PC-9 (cell line): ENCODE measurements around the gene RNASET2. TPM values are rescaled to one million over a fixed set of nuclear protein-coding genes. Genes with fewer than 3 reads are reported as not detected.

Experiments
- BruUV-seq: library from RNA; stranded (reverse); fragments of 400-500 nt; replicated peaks from 2 replicates; lab custom pipeline; 2021; lab: Mats Ljungman, UMichigan
- CTCF ChIA-PET: fragments of 300-600 bp; sonication (Branson Sonifier 250); formaldehyde crosslinking; loops from one replicate; lab custom pipeline; 2022; ENCODE audit warnings: antibody characterized with exemption; lab: Charles Lee
- POLR2A ChIA-PET: fragments of 300-600 bp; sonication (Branson Sonifier 250); formaldehyde crosslinking; loops from one replicate; lab custom pipeline; 2022; ENCODE audit warnings: antibody characterized with exemption; ENCODE audit not compliant: unreplicated experiment; lab: Charles Lee
- DNase-seq, 2 experiments: peaks; one replicate each; pipeline versions ENCODE4 v3.0.0 to v3.0.0-alpha.2; 2015 to 2022; ENCODE audit warnings: mixed read lengths in 1 of 2
- H2AFZ ChIP-seq: fragments of 200-600 bp; sonication (generic); 2 replicates; pipeline ENCODE4 v1.8.1; 2017; ENCODE audit warnings: antibody characterized with exemption
- H3F3A ChIP-seq: fragments of 200-600 bp; sonication (generic); 2 replicates; pipeline ENCODE4 v1.8.1; 2017; ENCODE audit warnings: antibody characterized with exemption, mild to moderate bottlenecking, low read depth; ENCODE audit not compliant: insufficient read depth
- H3K27ac ChIP-seq: fragments of 200-600 bp; sonication (generic); 2 replicates; pipeline ENCODE4 v1.6.1; 2016; ENCODE audit warnings: mixed run types
- H3K27me3 ChIP-seq: fragments of 200-600 bp; sonication (generic); 2 replicates; pipeline ENCODE4 v1.6.1; 2016; ENCODE audit warnings: low read depth, mixed run types; ENCODE audit not compliant: insufficient read depth
- H3K36me3 ChIP-seq: fragments of 200-600 bp; sonication (generic); 2 replicates; pipeline ENCODE4 v1.6.1; 2016; ENCODE audit warnings: low read depth, mixed run types
- H3K4me1 ChIP-seq: fragments of 200-600 bp; sonication (generic); replicated peaks from 2 replicates; pipeline ENCODE4 v1.6.1; 2016; ENCODE audit warnings: mixed run types; ENCODE audit not compliant: insufficient read depth
- H3K4me2 ChIP-seq: fragments of 200-600 bp; sonication (generic); 2 replicates; pipeline ENCODE4 v1.6.1; 2017; ENCODE audit warnings: mixed run types
- H3K4me3 ChIP-seq: fragments of 200-600 bp; sonication (generic); 2 replicates; pipeline ENCODE4 v1.6.1; 2016; ENCODE audit warnings: mixed run types
- H3K79me2 ChIP-seq: fragments of 200-600 bp; sonication (generic); 2 replicates; pipeline ENCODE4 v1.6.1; 2017; ENCODE audit warnings: low read depth, mixed run types
- H3K9me2 ChIP-seq: fragments of 200-600 bp; sonication (generic); 2 replicates; pipeline ENCODE4 v1.8.1; 2017; ENCODE audit warnings: mild to moderate bottlenecking; ENCODE audit not compliant: insufficient read depth
- H3K9me3 ChIP-seq: fragments of 200-600 bp; sonication (generic); 2 replicates; pipeline ENCODE4 v1.8.1; 2016; ENCODE audit warnings: low read depth; ENCODE audit not compliant: insufficient read depth
- H4K20me1 ChIP-seq: fragments of 200-600 bp; sonication (generic); 2 replicates; pipeline ENCODE4 v1.8.1; 2017; ENCODE audit not compliant: insufficient read depth
- EZH2 ChIP-seq: fragments of 200-600 bp; sonication (generic); IDR thresholded peaks from 2 replicates; pipeline ENCODE4 v1.8.0; 2017; ENCODE audit warnings: antibody characterized with exemption, low read depth
- intact Hi-C: fragments of 100-400 bp; cut with micrococcal nuclease; formaldehyde crosslinking; loops from one replicate; pipeline ENCODE4 v1.10.0; 2022; ENCODE audit not compliant: unreplicated experiment
- total RNA-seq: library from RNA; stranded (reverse); gene quantifications from 2 replicates; pipeline ENCODE4 v1.2.3, GENCODE V29; 2021
- TF ChIP-seq, protein P1 (sequence below): fragments of 200-600 bp; sonication (generic); conservative IDR thresholded peaks from 2 replicates; pipeline ENCODE4 v1.6.1; 2017; ENCODE audit warnings: mixed run types, antibody characterized with exemption, mild to moderate bottlenecking, moderate library complexity

The RNASET2 gene
- total RNA-seq, 1 experiment from 2014 or later, result 16.3 TPM

DNA sequence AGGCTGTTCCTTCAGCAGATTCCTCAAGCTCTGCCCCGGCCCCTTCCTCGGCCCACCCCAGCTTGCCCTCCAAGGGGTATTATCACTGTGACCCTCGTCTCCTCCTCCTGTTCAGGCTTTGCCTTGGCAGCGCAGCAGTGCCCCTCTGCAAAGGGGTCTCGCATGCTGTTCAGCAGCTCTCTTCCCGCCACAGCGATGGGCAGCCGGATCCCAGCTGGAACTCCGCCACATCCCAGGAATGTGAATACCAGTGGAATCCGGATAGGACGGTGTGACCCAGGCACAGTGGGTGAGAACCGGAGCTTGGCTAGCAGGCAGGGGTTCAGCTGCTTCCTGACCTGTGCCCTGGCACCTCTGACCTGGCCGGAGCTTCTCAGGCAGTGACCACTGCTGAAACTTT is 52.9 kb downstream of the RNASET2 start:
- Histone ChIP-seq H3K9me3 (no peaks in the 10 kb centered on the region), H3K4me1 (no peaks in the 10 kb centered on the region), H3K9me2 (no peaks in the 10 kb centered on the region), H3K27ac (no peak overlapping the region), H3F3A (no peaks in the 10 kb centered on the region), H2AFZ (no peak overlapping the region), H3K4me3 (no peak overlapping the region), H3K27me3 (no peaks in the 10 kb centered on the region), H3K79me2 (no peaks in the 10 kb centered on the region), H3K4me2 (no peak overlapping the region), H4K20me1 (no peaks in the 10 kb centered on the region), H3K36me3 (no peaks in the 10 kb centered on the region)
- TF ChIP-seq EZH2, result no peak
- TF ChIP-seq, protein P1, sequence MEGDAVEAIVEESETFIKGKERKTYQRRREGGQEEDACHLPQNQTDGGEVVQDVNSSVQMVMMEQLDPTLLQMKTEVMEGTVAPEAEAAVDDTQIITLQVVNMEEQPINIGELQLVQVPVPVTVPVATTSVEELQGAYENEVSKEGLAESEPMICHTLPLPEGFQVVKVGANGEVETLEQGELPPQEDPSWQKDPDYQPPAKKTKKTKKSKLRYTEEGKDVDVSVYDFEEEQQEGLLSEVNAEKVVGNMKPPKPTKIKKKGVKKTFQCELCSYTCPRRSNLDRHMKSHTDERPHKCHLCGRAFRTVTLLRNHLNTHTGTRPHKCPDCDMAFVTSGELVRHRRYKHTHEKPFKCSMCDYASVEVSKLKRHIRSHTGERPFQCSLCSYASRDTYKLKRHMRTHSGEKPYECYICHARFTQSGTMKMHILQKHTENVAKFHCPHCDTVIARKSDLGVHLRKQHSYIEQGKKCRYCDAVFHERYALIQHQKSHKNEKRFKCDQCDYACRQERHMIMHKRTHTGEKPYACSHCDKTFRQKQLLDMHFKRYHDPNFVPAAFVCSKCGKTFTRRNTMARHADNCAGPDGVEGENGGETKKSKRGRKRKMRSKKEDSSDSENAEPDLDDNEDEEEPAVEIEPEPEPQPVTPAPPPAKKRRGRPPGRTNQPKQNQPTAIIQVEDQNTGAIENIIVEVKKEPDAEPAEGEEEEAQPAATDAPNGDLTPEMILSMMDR, result no peak
- BruUV-seq, result no TSS peak
- ChIA-PET CTCF (no interaction called here), POLR2A (no interaction called here)
- intact Hi-C loops, result no loop called here
- no peak for DNase-seq

DNA sequence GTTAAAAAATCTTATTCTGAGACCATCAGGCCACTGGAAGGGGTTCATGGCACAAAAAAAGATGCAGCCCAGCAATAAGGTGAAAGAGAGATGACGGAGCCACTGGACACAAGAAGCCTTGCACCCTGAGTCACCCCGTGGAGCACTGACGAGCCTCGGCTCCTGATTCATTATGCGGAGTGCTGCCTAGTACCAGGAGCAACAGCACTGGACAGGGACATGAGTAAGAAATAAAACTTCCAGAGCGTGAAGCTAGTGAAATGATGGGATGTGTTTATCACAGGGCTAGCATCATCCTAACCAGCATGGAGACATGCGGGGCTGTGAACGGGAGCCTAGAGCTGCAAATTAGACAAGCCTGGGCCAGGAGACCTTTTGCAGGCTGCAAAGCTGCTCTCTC is 53.3 kb downstream of the RNASET2 start:
- no peak for DNase-seq
- H3K27ac ChIP-seq, result no peak overlapping the region
- no peaks in the 10 kb centered on the region for H3K9me3 ChIP-seq
- POLR2A ChIA-PET, result no interaction called here
- no peaks in the 10 kb centered on the region for H3K36me3 ChIP-seq
- no peaks in the 10 kb centered on the region for H3K9me2 ChIP-seq
- H3K4me3 ChIP-seq, result no peak overlapping the region
- no peaks in the 10 kb centered on the region for H3K27me3 ChIP-seq
- no peaks in the 10 kb centered on the region for H3K79me2 ChIP-seq
- no peak overlapping the region for H2AFZ ChIP-seq
- CTCF ChIA-PET, result no interaction called here
- BruUV-seq, result no TSS peak
- H3K4me1 ChIP-seq, result no peaks in the 10 kb centered on the region
- H4K20me1 ChIP-seq, result no peaks in the 10 kb centered on the region
- TF ChIP-seq EZH2, result no peak
- H3F3A ChIP-seq, result no peaks in the 10 kb centered on the region
- intact Hi-C loops, result no loop called here
- no peak overlapping the region for H3K4me2 ChIP-seq

DNA sequence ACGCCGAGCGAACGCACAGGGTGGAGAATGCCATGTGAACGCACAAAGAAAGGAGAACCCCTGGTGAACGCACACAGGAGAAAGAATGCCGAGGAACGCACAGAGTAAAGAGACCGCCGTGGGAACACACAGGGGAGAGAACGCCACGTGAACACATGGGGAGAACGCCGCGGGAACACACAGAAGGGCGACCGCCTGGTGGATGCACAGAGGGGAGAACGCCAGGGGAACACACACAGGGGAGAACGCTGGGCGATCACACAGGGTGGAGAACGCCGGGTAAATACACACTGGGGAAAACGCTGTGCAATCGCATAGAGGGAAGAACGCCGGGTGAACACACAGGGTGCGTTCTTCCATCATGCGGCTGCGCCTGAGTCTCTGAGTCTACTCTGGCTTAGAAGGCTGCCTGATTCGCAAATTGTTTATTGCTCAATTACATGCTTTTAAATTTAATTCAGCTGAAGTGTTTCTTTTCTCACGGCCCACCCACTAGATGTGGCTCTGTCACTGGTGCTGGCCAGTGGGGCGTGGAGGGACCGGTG is 54.1 kb downstream of the RNASET2 start:
- Histone ChIP-seq H3K36me3 (no peaks in the 10 kb centered on the region), H3K79me2 (no peaks in the 10 kb centered on the region), H3K4me3 (no peak overlapping the region), H3K4me2 (no peak overlapping the region), H3K27me3 (no peaks in the 10 kb centered on the region), H3F3A (no peaks in the 10 kb centered on the region), H3K27ac (no peak overlapping the region), H2AFZ (no peak overlapping the region), H3K4me1 (no peaks in the 10 kb centered on the region), H4K20me1 (no peaks in the 10 kb centered on the region), H3K9me3 (no peaks in the 10 kb centered on the region), H3K9me2 (no peaks in the 10 kb centered on the region)
- ChIA-PET CTCF (no interaction called here), POLR2A (no interaction called here)
- DNase-seq, result no peak
- intact Hi-C loops, result no loop called here
- no peak for TF ChIP-seq EZH2
- TF ChIP-seq, protein P1, result no peak
- BruUV-seq, result no TSS peak

DNA sequence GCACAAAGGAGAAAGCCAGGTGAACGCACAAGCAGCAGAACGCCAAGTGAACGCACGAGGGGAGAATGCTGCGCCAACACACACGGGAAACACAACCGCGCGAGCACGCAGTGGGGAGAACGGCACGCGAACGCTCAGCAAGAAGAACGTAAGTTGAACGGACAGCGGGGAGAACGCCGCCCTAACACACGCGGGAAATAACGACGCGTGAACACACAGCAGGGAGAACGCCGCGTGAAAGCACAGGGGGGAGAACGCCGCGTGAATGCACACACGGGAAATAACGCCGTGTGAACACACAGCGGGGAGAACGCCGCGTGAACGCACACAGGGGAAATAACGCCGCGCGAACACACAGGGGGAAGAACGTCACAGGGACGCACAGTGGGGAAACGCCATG is 54.7 kb downstream of the RNASET2 start:
- ChIA-PET POLR2A (no interaction called here), CTCF (no interaction called here)
- Histone ChIP-seq H2AFZ (no peak overlapping the region), H3K4me1 (no peaks in the 10 kb centered on the region), H3K9me2 (no peaks in the 10 kb centered on the region), H3K27me3 (no peaks in the 10 kb centered on the region), H3K36me3 (no peaks in the 10 kb centered on the region), H3F3A (no peaks in the 10 kb centered on the region), H3K4me2 (no peak overlapping the region), H3K4me3 (no peak overlapping the region), H3K9me3 (no peaks in the 10 kb centered on the region), H3K79me2 (no peaks in the 10 kb centered on the region), H4K20me1 (no peaks in the 10 kb centered on the region), H3K27ac (no peak overlapping the region)
- TF ChIP-seq, protein P1, result no peak
- no peak for TF ChIP-seq EZH2
- intact Hi-C loops, result no loop called here
- BruUV-seq, result no TSS peak
- DNase-seq, result no peak
